HepG2 (cell line): ENCODE data around the gene KIAA1328. TPM values are rescaled to one million over a fixed set of nuclear protein-coding genes. Genes with fewer than 3 reads are reported as not detected.

Source experiments
- ATAC-seq: fragments of 200-7000 bp; cut with Tn5 transposase; 3 replicates; pipeline ENCODE4 v1.9.1; 2020; ENCODE audit warnings: mild to moderate bottlenecking, moderate library complexity
- BruUV-seq: library from RNA; stranded (reverse); fragments of 400-500 nt; replicated peaks from 2 replicates; lab custom pipeline; 2021; lab: Mats Ljungman, UMichigan
- CTCF ChIA-PET: fragments of 300-600 bp; formaldehyde crosslinking; extraction: SDS; loops from one replicate; lab custom pipeline; 2021; ENCODE audit warnings: low total read pairs, inconsistent platforms, low intra/inter-chr PET ratio; lab: Yijun Ruan, JAX
- POLR2A ChIA-PET: fragments of 350-600 bp; sonication (Branson Sonifier 250); formaldehyde crosslinking; loops from one replicate; lab custom pipeline; 2020; ENCODE audit warnings: antibody characterized with exemption, inconsistent platforms; lab: Yijun Ruan, JAX
- DNase-seq: peaks from one replicate; pipeline ENCODE4 v3.0.0-alpha.2; 2015; ENCODE audit warnings: low spot score
- FAIRE-seq: peaks from 3 replicates; lab custom pipeline; 2011; peaks lifted over from hg19 to GRCh38; lab: Jason Lieb, UNC
- H2AFZ ChIP-seq: one replicate; pipeline ENCODE4 v1.6.1; 2011; ENCODE audit warnings: low read length, inconsistent platforms
- H3K27ac ChIP-seq: fragments of 300-600 bp; 3 replicates; pipeline ENCODE4 v1.8.0; 2011; ENCODE audit warnings: mixed run types, mild to moderate bottlenecking, mixed read lengths, low read length, inconsistent platforms; ENCODE audit not compliant: insufficient read depth; ENCODE audit errors: extremely low read length
- H3K27me3 ChIP-seq, 2 experiments: fragments of 200-600 bp in 1 of 2; 2 replicates in 1 of 2; 3 replicates in 1 of 2; pipeline versions ENCODE4 v1.6.0 to v1.8.0; 2011; ENCODE audit warnings: low read length in 2 of 2, mild to moderate bottlenecking in 2 of 2, moderate library complexity in 2 of 2, inconsistent platforms in 1 of 2; ENCODE audit not compliant: insufficient read depth in 2 of 2, control insufficient read depth in 1 of 2
- H3K36me3 ChIP-seq, 2 experiments: fragments of 200-600 bp in 1 of 2; replicated peaks in 1 of 2; 2 replicates in 1 of 2; 3 replicates in 1 of 2; pipeline versions ENCODE4 v1.5.1 to v1.8.0; 2011; ENCODE audit warnings: low read length in 2 of 2, inconsistent platforms in 1 of 2; ENCODE audit not compliant: insufficient read depth in 2 of 2, control insufficient read depth in 1 of 2
- H3K4me1 ChIP-seq: 2 replicates; pipeline ENCODE4 v1.5.1; 2012; ENCODE audit warnings: low read length, inconsistent platforms; ENCODE audit not compliant: insufficient read depth
- H3K4me2 ChIP-seq: 2 replicates; pipeline ENCODE4 v1.6.0; 2011; ENCODE audit warnings: low read depth, low read length, inconsistent platforms
- H3K4me3 ChIP-seq, 3 experiments: fragments of 200-600 bp in 1 of 3; sonication (generic), shearing (Covaris generic) in 1 of 3; replicated peaks in 1 of 3; 2 replicates each; pipeline ENCODE4 v1.5.1; 2011 to 2016; ENCODE audit warnings: low read length in 3 of 3, inconsistent platforms in 2 of 3, low read depth in 2 of 3, mild to moderate bottlenecking in 2 of 3, control low read depth in 1 of 3, mixed read lengths in 1 of 3; ENCODE audit not compliant: insufficient read depth in 1 of 3
- H3K79me2 ChIP-seq: one replicate; pipeline ENCODE4 v1.6.1; 2011; ENCODE audit warnings: low read length, inconsistent platforms; ENCODE audit not compliant: insufficient read depth
- H3K9ac ChIP-seq: 2 replicates; pipeline ENCODE4 v1.6.0; 2011; ENCODE audit warnings: mild to moderate bottlenecking, low read depth, low read length, inconsistent platforms; ENCODE audit not compliant: insufficient read depth
- H3K9me3 ChIP-seq: 2 replicates; pipeline ENCODE4 v1.5.1; 2012; ENCODE audit warnings: mild to moderate bottlenecking, low read length
- H4K20me1 ChIP-seq: 2 replicates; pipeline ENCODE4 v1.6.0; 2011; ENCODE audit warnings: inconsistent platforms, mild to moderate bottlenecking, low read length, moderate library complexity; ENCODE audit not compliant: insufficient read depth
- AHDC1 ChIP-seq: sonication (generic); formaldehyde crosslinking; IDR thresholded peaks from 2 replicates; pipeline ENCODE4 v1.5.1; 2020; ENCODE audit warnings: mild to moderate bottlenecking, missing genetic modification reagents, borderline replicate concordance
- FOXP1 ChIP-seq, 2 experiments: fragments of 450-650 bp in 1 of 2; IDR thresholded peaks; 2 replicates each; pipeline ENCODE4 v1.6.1; 2017 to 2018; ENCODE audit warnings: antibody characterized with exemption in 1 of 2
- HINFP ChIP-seq: sonication (generic); formaldehyde crosslinking; IDR thresholded peaks from 2 replicates; pipeline ENCODE4 v1.4.0; 2020; ENCODE audit warnings: low read depth, mild to moderate bottlenecking, missing genetic modification reagents
- RERE ChIP-seq: IDR thresholded peaks from 2 replicates; pipeline ENCODE4 v1.6.1; 2016; ENCODE audit warnings: low read depth, missing genetic modification reagents, missing compliant biosample characterization
- SOX13 ChIP-seq, 3 experiments: fragments of 450-650 bp in 1 of 3; sonication (generic) in 1 of 3; formaldehyde crosslinking in 1 of 3; IDR thresholded peaks in 2 of 3; conservative IDR thresholded peaks in 1 of 3; 2 replicates each; pipeline versions ENCODE4 v1.5.0 to v1.6.1; 2016 to 2020; ENCODE audit warnings: antibody characterized with exemption in 1 of 3, mild to moderate bottlenecking in 1 of 3, missing compliant biosample characterization in 1 of 3, missing genetic modification reagents in 1 of 3, moderate library complexity in 1 of 3
- SOX5 ChIP-seq: IDR thresholded peaks from 2 replicates; pipeline ENCODE4 v1.6.1; 2016; ENCODE audit warnings: borderline replicate concordance
- ZNF562 ChIP-seq: sonication (generic); formaldehyde crosslinking; IDR thresholded peaks from 2 replicates; pipeline ENCODE4 v1.8.0; 2022; ENCODE audit warnings: missing genetic modification reagents, borderline replicate concordance
- WGBS: methylation state at CpG from one replicate; pipeline ENCODE4 v1.1.6; 2017; ENCODE audit warnings: low lambda C conversion rate; 5-methylcytosine and 5-hydroxymethylcytosine counted together
- in situ Hi-C: cut with HindIII; loops from 2 replicates; pipeline ENCODE4 v1.10.0; 2017; ENCODE audit warnings: low pct_unique_long_range_greater_than_20kb; ENCODE audit not compliant: extremely low pct_ligation_motif_present
- intact Hi-C: fragments of 100-400 bp; cut with micrococcal nuclease; formaldehyde crosslinking; loops from one replicate; pipeline ENCODE4 v1.10.0; 2022; ENCODE audit not compliant: unreplicated experiment
- polyA plus RNA-seq, 8 experiments: library from polyadenylated mRNA; depleted of rRNA in 3 of 8; stranded (reverse) in 7 of 8; unstranded in 1 of 8; fragments of >200 nt; fragmentation: Illumina TruSeq in 4 of 8; extraction: Trizol in 4 of 8; gene quantifications; 2 replicates each; pipeline versions ENCODE4 v1.2.1 to v1.2.3, GENCODE V29; 2011 to 2016; ENCODE audit warnings: low read depth in 4 of 8, missing spikeins in 1 of 8, mixed read lengths in 1 of 8; ENCODE audit not compliant: insufficient read depth in 1 of 8
- total RNA-seq, 5 experiments: library from RNA; depleted of rRNA; stranded (reverse); fragments of >200 nt; fragmentation: Illumina TruSeq; extraction: Trizol; gene quantifications; 2 replicates each; pipeline ENCODE4 v1.2.3, GENCODE V29; 2016; ENCODE audit warnings: low read depth in 1 of 5

The KIAA1328 gene
- total and polyA plus RNA-seq, 2 of the 13 experiments (the other 11 are each of a cell fraction or from before 2014, with no cell fraction given): 4.1 to 6.0 TPM

GRCh38 chr18:37160038-37160820 is 331.3 kb downstream of the KIAA1328 start:
- peak; percentile 15 for FAIRE-seq
- Histone ChIP-seq H3K9me3 (no peaks in the 10 kb centered on the region), H3K4me2 (peak overlapping the region; percentile 28), H3K9ac (no peak overlapping the region), H4K20me1 (no peaks in the 10 kb centered on the region), H2AFZ (no peak overlapping the region), H3K4me3 (no peak overlapping the region), H3K27me3 (no peaks in the 10 kb centered on the region), H3K36me3 (no peaks in the 10 kb centered on the region), H3K4me1 (peaks cover 16% of the 10 kb centered on the region), H3K27ac (no peak overlapping the region), H3K79me2 (no peaks in the 10 kb centered on the region)
- WGBS: 43% methylated on average over 3 of the region's 3 CpGs
- peak; percentile 83 for ATAC-seq
- DNase-seq: peak; percentile 8
- in situ Hi-C loops: no loop called here
- intact Hi-C loops: no loop called here
- POLR2A ChIA-PET: no interaction called here
- CTCF ChIA-PET: no interaction called here
- BruUV-seq: no TSS peak
- TF ChIP-seq SOX5: peak; percentile 60; the same call in 1 of the 2 replicates
- no peak for TF ChIP-seq SOX13 (IDR thresholded peaks at IDR 0.05)
- TF ChIP-seq SOX13 (CRISPR knock-in tag; conservative IDR thresholded peaks at IDR 0.05 in 1 of 2, IDR thresholded peaks at IDR 0.05 in 1 of 2): peak in 1 of 2 experiments; percentile 61; a peak in 1 of 4 replicates
- TF ChIP-seq FOXP1 (IDR thresholded peaks at IDR 0.05): no peak
- peak; percentile 34; the same call in 1 of the 2 replicates for TF ChIP-seq FOXP1 (CRISPR knock-in tag; IDR thresholded peaks at IDR 0.05)
- peak; percentile 43; the same call in 1 of the 2 replicates for TF ChIP-seq AHDC1
- no peak for TF ChIP-seq RERE (CRISPR knock-in tag)
- TF ChIP-seq ZNF562 (CRISPR knock-in tag): no peak
- TF ChIP-seq HINFP (CRISPR knock-in tag): no peak
